Stimulated activated CD8-positive, alpha-beta memory T cell treated with anti-CD3 and anti-CD28 coated beads, Interleukin-7, amount 100 ng/mL, for 24 hours (primary cell): ENCODE results near the gene VPS51.

ENCODE experiments used
- DNase-seq: peaks from one replicate; pipeline ENCODE4 v3.0.0-alpha.2; 2020; ENCODE audit warnings: low read depth

Gene VPS51

DNA sequence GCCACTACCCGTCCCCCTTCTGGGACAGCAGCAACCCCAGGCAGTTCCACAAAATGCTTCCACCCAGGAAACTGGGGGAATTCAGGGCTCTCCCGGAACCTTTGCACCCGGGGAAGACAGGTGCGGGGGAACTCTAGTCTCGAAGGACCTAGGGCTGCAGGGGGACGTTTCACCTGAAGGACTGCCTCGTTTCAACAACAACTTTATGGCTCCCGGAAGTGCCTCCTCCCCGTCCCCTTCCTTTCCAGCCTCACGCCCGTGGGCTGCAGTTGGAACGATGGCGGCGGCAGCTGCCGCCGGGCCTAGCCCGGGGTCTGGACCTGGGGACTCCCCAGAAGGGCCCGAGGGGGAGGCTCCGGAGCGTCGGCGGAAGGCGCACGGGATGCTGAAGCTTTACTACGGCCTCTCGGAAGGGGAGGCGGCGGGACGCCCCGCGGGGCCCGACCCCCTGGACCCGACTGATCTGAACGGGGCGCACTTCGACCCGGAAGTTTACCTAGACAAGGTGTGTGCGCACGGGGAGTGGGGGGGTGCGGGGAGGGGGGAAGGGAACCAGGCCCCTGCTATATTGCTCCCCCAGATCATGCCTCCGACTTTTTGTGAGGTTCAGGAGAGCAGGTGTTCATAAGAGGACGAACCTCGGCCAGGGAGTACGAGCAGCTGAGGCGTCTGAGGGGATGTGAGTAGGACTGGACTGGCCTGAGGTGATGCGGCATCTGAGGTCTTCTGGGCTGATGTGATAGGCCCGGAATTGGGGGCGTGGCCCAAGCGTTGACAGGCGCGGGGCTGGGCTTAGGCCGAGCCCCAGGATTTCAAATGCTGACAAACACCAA, at the start of gene VPS51:
TSS of gene VPS51 (plus strand) at position 241 of the 833 bp plus-strand sequence. CDS start at position 278, 37 bp downstream.
- peak; percentile 64 for DNase-seq

DNA sequence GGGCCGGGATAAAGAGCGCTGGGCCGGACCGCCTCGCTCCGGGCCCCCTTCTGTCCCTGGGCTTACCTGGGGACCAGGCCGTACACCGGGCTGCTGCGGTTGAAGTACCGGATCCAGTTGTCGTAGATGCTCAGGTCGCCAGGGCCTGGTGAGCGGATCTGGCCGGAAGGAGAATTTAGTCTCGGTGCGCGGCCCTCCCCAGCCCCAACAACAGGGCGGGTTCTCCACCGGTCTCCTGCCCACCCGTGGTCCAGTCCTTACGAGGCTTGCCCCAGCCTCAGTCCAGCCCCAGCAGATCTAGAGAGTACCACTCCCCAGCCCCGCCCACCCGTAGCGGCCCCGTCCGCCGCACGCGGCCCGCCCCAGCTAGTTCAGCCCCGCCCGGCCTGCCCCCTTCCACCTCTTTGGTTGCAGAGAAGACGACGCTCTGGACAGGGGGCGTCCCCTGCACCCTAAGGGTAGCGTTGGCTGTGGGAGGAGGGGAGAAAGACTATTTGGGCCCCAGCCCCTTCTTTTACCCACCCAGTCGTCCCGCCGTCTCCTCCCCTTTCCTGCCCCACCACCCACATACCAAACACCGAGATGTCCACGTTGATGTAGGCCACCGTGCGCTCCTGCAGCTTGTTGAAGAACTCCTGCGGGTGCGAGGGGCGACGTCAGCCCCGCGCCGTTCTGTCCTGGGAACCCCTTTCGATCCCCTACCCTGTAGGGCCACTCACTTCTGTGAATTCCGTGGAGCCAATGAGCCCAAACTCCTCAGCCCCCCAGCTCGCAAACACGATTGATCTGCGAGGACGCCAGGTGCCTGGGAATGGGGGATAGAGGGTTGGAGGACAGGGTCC, 48.2 kb upstream of the VPS51 start:
- DNase-seq, result no peak

DNA sequence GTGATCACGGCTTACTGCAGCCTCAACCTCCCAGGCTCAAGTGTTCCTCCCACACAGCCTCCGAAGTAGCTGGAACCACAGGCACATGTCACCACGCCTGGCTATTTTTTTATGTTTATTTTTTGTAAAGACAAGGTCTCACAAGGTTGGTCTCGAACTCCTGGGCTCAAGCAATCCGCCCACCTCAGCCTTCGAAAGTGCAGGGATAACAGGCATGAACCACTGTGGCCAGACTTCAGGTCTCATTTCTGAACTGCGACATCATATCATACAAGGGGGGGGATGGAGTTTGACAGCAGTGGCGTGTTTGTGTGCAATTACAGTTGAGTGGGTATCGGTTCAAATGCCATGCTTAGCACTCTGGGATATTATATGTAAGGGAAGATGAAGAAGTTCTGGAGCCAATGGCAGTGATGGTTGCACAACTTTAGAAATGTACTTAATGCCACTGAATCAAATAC, 44.6 kb upstream of the VPS51 start:
- DNase-seq, result no peak

DNA sequence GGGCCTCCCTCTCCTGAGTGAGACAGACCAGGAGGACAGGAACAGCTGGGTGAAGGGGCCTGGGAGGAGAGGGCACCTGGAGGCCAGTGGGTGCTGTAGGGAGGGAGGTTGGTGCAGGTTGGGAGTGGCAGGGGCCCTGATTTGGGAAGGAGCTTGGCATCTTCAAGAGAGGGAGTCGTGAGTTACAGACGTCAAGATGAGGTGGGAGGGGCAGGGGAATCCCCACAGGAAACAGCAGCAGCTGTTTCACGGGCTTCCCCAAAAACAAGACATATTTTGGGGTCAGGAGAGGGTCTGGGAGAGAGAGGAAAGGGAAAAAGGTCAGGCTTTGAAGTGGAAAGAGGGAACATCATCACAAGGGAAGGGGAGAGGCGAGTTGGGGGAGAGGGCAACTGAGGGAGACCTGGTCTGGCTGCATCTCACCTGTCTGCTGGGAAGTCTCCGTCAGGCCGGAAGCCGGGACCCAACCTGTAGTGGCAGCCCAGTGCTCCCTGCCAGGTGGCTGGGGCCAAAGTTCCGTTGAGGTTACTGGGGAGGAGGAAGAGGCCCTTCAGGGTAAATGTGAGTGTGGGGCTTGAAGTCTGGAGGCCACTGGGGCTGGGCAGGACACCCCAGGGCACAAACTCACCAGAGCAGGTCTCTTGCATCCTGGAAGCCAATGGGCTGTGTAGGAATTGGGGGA, 42.0 kb upstream of the VPS51 start:
- DNase-seq, result no peak

GRCh38 chr11:65055538-65055937, 40.5 kb upstream of the VPS51 start:
- DNase-seq, result no peak

DNA sequence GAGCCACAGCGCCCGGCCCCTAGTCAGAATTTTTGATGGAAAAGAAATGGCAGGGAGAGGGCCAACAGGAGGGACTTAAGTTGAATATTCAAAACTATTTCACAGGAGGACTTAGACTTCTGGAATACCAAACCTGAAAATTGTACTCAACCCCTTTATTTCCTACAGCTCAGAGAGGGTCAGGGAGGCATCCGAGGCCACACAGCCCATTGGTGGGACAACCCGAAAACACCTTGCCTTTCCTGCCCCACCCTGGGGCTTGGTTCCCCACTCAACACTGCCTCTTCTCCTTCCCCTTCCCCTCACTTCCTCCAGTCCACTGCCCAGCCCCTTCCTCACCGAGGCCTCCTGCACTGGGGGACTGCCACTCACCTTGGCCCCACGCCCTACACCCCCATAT, 39.0 kb upstream of the VPS51 start:
- DNase-seq, result no peak

GRCh38 chr11:65057526-65057925, 38.5 kb upstream of the VPS51 start:
- no peak for DNase-seq

- DNase-seq, result no peak
These were observed 38.0 kb upstream of the VPS51 start for GRCh38 chr11:65058012-65058411.

DNA sequence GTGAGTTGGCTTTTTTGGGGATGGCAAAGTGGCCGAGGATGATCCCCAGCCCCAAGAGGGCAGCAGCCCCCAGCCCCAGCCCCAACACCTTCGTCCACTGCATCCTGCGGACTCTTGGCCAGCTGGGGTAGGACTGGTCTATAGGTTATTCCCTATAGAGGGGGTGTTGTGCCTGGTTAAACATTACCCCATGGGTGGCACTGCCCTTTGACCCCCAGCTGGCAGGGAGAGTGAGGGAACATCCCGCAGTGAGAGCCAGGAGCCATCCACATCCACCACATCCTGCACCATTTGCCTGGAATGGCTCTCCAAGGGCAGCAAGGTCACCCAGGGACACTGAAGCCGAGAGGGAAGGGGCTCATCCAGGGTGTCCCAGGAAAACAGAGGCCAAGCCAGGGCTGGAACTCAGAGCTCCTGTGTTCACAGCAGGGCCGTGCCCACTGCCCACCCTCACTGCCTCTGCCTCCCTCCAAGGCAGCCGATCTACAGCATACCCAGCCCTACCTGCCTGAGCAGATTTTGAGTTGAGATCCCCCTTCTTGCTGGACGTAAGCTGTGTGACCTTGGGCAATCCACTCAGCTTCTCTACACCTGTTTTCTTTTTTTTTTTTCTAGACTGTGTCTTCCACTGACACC, 37.5 kb upstream of the VPS51 start, which contains the start of gene NAALADL1:
TSS of gene NAALADL1 (minus strand) at position 135 of the 636 bp plus-strand sequence. CDS start at position 103, 32 bp downstream.
- no peak for DNase-seq

GRCh38 chr11:65059523-65059922, 36.5 kb upstream of the VPS51 start:
- no peak for DNase-seq

DNA sequence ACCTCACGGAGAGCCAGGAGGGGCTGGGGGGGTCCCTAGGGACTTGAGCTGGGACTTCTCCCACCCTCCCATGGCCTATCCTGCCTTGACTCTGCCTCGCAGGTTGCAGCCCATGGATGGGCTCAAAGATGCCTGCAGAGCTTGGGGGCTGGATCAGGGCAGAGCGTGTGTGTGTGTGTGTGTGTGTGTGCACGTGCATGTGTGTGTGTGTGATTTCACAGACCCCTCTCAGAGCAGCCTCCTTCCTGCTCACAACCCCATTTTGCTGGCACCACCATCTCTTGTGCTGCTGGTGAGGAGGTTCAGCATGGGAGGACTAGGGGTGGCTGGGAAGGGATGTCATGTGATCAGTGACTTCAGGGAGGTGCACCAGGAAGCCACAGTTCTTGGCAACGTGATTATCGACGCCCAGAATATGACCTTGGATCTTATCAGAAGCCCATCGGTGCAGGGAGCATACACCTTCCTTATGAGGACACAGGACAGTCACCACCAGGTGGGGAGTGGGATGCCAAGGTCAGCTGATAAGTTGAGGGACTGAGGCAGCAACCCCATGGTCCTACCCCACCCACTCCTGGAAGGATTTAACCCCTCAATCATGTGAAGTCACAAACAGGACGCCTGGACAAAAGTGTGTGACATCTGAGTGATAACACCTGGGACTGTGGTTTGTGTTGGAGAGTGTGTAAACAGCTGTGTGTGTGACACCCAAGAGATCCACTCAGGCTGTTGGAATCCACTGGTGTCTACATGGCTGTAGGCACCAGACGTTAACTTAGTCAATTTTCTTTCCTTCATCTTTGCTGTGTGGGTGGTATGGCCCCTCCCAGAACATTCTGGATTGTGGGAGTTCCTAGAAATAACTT, 35.8 kb upstream of the VPS51 start:
- DNase-seq, result no peak

DNA sequence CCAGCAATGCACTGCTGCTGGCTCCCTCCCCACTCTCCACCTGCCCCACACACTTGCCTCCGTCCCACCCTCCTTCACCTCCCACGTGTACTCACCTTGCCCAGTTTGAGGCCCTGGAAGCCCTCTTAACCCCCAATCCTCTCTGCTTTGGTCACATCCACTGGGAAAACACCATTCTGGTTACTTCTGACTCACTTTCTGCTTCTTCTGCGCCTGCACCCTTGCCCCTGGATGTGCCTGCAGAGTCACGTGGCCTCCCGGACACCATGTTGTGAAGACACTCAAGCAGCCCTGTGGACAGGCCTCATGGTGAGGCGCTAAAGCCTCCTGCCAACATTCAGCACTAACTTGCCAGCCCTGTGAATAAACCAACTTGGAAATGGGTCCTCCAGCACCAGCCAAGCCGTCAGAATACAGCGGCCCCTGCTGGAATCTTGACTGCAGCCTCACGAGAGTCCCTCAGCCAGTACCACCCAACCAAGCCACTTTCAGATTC, 35.1 kb upstream of the VPS51 start:
- no peak for DNase-seq

DNA sequence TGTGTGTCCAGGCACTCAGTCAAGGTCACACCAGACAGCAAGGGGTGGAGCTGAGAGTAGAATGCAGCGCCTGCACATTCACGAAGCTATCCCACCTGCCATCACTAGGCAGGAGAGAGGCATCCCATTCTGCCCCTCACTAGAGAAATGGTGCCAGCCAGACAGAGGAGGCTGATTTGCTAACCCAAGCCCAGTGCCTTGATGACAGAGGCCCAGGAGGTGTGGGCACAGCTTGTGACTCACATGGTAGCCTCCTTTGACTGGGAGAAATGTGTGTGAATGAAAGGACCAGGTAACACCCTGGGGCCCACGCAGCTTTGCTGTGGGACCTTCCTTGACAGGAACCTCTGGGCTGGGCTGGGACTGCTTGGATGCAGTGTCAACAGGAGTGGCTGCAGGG, 32.5 kb upstream of the VPS51 start:
- DNase-seq, result no peak

DNA sequence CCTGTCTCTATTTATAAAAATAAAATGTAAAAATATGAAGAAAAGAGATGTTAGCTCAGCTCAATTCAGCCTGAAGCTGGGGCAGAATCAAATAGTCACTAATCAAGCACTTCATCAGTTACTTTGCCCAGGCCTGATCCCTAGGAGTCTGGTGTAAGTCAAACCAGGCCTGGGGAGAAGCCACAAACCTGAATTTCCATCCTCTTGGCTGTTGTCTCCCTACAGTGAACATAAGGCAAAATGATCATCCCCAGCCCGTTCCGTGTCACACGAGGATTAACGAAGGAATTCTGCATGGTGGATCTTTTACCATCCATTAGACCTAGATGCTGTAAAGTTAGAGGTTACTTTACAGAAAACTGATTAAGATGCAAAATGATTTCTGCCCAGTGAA, 31.2 kb upstream of the VPS51 start:
- no peak for DNase-seq

DNA sequence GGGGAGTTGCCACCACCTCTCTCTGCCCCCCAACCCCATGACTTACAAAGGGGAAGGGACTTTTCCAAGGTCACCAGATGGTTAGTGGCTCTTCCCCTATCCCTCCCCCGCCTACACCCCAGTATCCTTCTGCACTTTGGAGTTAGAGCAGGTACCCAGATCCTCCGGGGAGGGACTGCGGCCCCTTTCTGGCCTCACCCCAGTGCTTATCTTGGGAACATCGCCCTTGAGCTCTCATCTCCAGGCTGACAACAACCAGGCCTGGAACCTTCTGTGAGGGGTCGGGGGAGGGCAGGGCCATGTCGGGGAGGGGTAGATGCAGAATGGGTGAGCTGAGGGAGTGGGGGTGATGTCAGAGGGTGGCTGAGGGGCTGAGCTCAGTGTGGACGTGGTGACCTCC, 30.2 kb upstream of the VPS51 start:
- no peak for DNase-seq

DNA sequence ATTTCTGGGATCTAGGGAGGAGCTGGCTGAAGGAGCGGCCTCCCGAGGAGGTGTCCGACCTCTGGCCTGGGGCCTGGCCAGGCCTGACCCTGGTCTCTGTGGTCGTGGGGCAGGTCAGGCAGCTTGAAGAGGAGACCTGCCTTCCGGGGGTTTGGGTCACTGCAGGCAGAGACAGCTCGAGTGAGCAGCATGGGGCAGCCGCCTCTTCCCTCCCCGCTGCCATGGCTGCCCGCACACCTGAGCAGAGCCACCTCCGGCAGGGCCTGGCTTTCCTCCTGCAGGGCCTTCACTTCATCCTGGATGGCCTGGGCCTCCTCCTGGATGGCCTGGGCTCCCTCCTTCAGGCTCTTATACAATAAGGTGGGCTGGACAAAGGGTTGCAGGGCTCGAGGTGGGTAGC, 29.7 kb upstream of the VPS51 start:
- DNase-seq, result no peak

- DNase-seq, result no peak
These were observed 29.2 kb upstream of the VPS51 start for GRCh38 chr11:65066805-65067291.

DNA sequence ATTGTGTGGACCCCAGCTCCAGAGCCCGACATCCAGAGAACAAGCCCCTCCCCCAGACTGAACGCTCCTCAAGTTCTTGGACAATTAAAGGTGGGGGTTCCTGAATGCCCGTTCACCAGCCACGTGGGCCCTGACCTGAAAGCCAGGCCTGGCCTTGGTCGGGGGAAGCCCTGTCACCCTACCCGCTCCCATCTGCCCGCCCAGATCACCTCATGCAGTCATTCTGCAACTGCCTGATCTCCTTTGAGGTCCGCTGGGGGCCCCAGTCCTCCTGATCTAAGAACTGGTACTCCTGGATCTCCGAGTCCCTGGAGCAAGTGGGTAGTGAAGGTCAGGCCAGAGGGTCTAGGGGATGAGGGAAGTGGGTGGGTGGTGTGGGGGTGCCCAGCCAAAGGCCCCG, 28.6 kb upstream of the VPS51 start:
- no peak for DNase-seq

- no peak for DNase-seq
These were observed 26.8 kb upstream of the VPS51 start for GRCh38 chr11:65069217-65069616.

GRCh38 chr11:65071907-65072630, 23.9 kb upstream of the VPS51 start:
- no peak for DNase-seq
